GM19455 (cell line): ENCODE data around the gene SUSD4.

ENCODE experiments used
- ATAC-seq: cut with Tn5 transposase; IDR thresholded peaks from one replicate; pipeline ENCODE4 v1.9.1; 2021; ENCODE audit not compliant: unreplicated experiment

SUSD4 gene

GRCh38 chr1:223358826-223359225, 5.2 kb downstream of the SUSD4 start:
- ATAC-seq, result no peak

GRCh38 chr1:223355699-223356098, 8.3 kb downstream of the SUSD4 start:
- ATAC-seq, result no peak

- ATAC-seq, result no peak
Measured at GRCh38 chr1:223353939-223354338, 10.0 kb downstream of the SUSD4 start.

GRCh38 chr1:223352944-223353343, 11.0 kb downstream of the SUSD4 start:
- no peak for ATAC-seq

GRCh38 chr1:223350361-223350908, 13.5 kb downstream of the SUSD4 start:
- no peak for ATAC-seq

- no peak for ATAC-seq
Measured at GRCh38 chr1:223349241-223349640, 14.7 kb downstream of the SUSD4 start.

- no peak for ATAC-seq
Measured at GRCh38 chr1:223348439-223348838, 15.5 kb downstream of the SUSD4 start.

- no peak for ATAC-seq
Measured at GRCh38 chr1:223347583-223347982, 16.4 kb downstream of the SUSD4 start.

GRCh38 chr1:223346311-223346710, 17.7 kb downstream of the SUSD4 start:
- no peak for ATAC-seq

GRCh38 chr1:223345720-223346119, 18.3 kb downstream of the SUSD4 start:
- ATAC-seq, result no peak

GRCh38 chr1:223344491-223344890, 19.5 kb downstream of the SUSD4 start:
- no peak for ATAC-seq

- no peak for ATAC-seq
Measured at GRCh38 chr1:223343692-223344091, 20.3 kb downstream of the SUSD4 start.

GRCh38 chr1:223341121-223341520, 22.9 kb downstream of the SUSD4 start:
- ATAC-seq, result no peak

GRCh38 chr1:223340637-223341036, 23.3 kb downstream of the SUSD4 start:
- ATAC-seq, result no peak

- no peak for ATAC-seq
Measured at GRCh38 chr1:223339861-223340260, 24.1 kb downstream of the SUSD4 start.

- ATAC-seq, result no peak
Measured at GRCh38 chr1:223338811-223339746, 24.9 kb downstream of the SUSD4 start.

- no peak for ATAC-seq
Measured at GRCh38 chr1:223337174-223337869, 26.7 kb downstream of the SUSD4 start.

- no peak for ATAC-seq
Measured at GRCh38 chr1:223334156-223334555, 29.8 kb downstream of the SUSD4 start.

GRCh38 chr1:223332997-223333396, 31.0 kb downstream of the SUSD4 start:
- no peak for ATAC-seq

GRCh38 chr1:223331929-223332328, 32.0 kb downstream of the SUSD4 start:
- no peak for ATAC-seq

GRCh38 chr1:223331301-223331700, 32.7 kb downstream of the SUSD4 start:
- ATAC-seq, result no peak

GRCh38 chr1:223330466-223330865, 33.5 kb downstream of the SUSD4 start:
- no peak for ATAC-seq
